HEK293 (cell line): ENCODE data around the gene FNDC1.

Source experiments
- MZF1 ChIP-seq: fragments of 450-650 bp; formaldehyde crosslinking; IDR thresholded peaks from 2 replicates; pipeline ENCODE4 v1.5.1; 2017; ENCODE audit warnings: missing biosample characterization, missing genetic modification characterization, borderline replicate concordance
- ZNF664 ChIP-seq: fragments of 450-650 bp; formaldehyde crosslinking; IDR thresholded peaks from 2 replicates; pipeline ENCODE4 v1.5.1; 2016; ENCODE audit warnings: missing biosample characterization, missing genetic modification characterization
- TF ChIP-seq, protein P1 (sequence below): fragments of 450-650 bp; formaldehyde crosslinking; IDR thresholded peaks from 2 replicates; pipeline ENCODE4 v1.5.1; 2016; ENCODE audit warnings: missing biosample characterization, missing genetic modification characterization

DNA sequence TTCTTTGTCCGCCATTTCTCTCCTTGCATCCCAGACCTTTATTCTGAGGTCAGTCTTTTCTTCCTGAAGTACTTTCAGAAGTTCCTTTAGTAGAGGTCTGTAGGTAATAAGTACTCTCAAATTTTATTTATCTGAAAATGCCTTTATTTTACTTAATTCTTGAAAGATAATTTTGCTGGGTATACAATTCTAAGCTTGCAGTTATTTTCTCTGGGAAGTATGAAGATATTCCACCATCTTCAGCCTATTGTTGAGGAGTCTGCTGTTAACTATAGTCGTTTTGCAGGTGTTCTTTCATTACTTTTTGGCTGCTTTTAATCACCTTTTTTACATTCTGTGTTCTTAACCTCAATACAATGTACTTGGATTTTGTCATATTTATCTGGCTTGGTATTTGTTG lies 13.5 kb upstream of the FNDC1 start:
- TF ChIP-seq, protein P1, sequence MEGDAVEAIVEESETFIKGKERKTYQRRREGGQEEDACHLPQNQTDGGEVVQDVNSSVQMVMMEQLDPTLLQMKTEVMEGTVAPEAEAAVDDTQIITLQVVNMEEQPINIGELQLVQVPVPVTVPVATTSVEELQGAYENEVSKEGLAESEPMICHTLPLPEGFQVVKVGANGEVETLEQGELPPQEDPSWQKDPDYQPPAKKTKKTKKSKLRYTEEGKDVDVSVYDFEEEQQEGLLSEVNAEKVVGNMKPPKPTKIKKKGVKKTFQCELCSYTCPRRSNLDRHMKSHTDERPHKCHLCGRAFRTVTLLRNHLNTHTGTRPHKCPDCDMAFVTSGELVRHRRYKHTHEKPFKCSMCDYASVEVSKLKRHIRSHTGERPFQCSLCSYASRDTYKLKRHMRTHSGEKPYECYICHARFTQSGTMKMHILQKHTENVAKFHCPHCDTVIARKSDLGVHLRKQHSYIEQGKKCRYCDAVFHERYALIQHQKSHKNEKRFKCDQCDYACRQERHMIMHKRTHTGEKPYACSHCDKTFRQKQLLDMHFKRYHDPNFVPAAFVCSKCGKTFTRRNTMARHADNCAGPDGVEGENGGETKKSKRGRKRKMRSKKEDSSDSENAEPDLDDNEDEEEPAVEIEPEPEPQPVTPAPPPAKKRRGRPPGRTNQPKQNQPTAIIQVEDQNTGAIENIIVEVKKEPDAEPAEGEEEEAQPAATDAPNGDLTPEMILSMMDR (tag by site-specific recombination) = no peak
- TF ChIP-seq ZNF664 (tag by site-specific recombination) = no peak
- TF ChIP-seq MZF1 = no peak
